Stimulated activated CD8-positive, alpha-beta memory T cell treated with anti-CD3 and anti-CD28 coated beads, Interleukin-15, amount 100 ng/mL, for 1 hour (primary cell): Measurements from ENCODE around the gene RIBC2.
"Not testable (repeated sequence)": the region's sequence is repeated elsewhere in the genome, so short reads cannot be mapped to it uniquely, and the experiment has no call there.

ENCODE experiments used
- DNase-seq: peaks from one replicate; pipeline ENCODE4 v3.0.0-alpha.2; 2020; ENCODE audit warnings: low read depth

The RIBC2 gene

GRCh38 chr22:45425101-45425500 is 11.6 kb downstream of the RIBC2 start:
- DNase-seq, result no peak

- no peak for DNase-seq
Measured at GRCh38 chr22:45425531-45426265, 12.2 kb downstream of the RIBC2 start.

DNA sequence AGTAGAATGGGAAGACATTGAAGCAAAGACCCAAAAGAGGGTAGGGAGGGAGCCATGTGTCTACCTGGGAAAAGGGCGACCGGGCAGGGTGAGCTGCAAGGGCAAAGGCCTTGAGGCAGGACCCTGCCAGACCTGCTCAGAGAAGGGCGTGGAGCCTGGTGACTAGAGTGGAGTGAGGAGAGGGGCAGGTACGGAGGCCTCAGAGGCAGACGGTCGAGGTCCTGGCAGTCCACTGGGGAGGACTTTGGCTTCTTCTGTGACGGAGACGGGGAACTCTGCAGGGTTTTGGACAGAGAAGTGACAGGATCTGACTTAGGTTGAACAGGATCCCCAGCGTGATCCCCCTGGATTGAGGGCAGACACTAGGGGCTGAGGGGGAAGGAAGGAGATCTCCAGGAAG is 12.9 kb downstream of the RIBC2 start:
- no peak for DNase-seq

GRCh38 chr22:45427114-45427513 is 13.6 kb downstream of the RIBC2 start:
- DNase-seq, result no peak

- no peak for DNase-seq
Measured at GRCh38 chr22:45428391-45429385, 15.2 kb downstream of the RIBC2 start.

- no peak for DNase-seq
Measured at GRCh38 chr22:45429424-45429823, 15.9 kb downstream of the RIBC2 start.

DNA sequence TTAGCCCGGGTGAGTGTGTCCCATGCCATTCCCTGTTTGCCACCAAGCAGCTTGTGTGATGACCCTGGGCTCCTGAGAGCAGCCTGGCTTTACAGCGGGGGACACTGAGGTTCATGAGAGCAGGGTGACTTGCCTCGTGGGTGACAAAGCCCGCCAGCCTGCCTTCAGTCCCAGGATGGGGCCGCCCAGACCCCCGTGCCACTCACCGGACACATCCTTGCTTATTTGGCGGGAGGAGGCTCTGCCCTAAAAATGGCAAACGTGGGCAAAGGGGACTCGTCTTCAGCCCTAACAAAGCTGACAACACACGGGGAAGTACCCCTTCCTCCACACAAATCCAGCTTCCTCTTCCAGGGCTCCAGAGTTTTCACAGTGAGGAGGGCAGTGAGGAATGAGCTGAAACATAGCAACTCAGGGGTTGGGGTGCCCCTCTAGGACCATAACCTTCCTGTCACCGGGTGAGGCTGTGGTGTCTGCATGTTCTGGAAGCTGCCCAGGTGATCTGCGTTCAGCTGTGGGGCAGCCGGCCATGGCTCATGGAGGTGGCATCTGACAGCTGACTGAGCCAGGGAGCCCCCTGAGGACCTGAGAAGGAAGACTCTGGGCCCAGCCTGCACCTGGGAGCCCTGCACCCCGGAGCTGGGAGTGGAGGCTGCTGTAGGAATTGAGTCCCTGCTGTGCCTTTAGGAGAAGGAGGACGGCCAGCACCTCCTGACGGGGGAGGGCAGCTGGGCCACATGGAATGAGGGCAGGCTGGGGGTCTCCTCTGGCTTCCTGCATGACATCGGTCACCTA is 16.7 kb downstream of the RIBC2 start:
- no peak for DNase-seq

- no peak for DNase-seq
Measured at GRCh38 chr22:45430871-45431270, 17.4 kb downstream of the RIBC2 start.

DNA sequence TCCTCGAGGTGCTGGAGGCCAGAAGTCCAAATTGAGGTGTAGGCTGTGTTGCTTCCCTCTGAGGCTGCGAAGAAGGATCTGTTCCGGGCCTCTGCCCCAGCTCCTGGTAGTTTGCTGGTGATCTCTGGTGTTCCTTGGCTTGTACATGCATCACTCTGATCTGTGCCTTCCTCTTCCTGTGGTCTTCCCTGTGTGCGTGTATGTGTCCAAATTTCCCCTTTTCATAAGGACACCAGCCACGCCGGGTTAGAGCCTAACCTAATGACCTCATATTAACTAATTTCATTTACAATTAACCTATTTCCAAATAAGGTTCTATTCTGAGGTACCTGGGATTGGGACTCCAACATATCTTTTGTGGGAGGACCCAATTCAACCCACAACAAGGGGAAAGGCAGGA is 21.5 kb downstream of the RIBC2 start:
- no peak for DNase-seq

DNA sequence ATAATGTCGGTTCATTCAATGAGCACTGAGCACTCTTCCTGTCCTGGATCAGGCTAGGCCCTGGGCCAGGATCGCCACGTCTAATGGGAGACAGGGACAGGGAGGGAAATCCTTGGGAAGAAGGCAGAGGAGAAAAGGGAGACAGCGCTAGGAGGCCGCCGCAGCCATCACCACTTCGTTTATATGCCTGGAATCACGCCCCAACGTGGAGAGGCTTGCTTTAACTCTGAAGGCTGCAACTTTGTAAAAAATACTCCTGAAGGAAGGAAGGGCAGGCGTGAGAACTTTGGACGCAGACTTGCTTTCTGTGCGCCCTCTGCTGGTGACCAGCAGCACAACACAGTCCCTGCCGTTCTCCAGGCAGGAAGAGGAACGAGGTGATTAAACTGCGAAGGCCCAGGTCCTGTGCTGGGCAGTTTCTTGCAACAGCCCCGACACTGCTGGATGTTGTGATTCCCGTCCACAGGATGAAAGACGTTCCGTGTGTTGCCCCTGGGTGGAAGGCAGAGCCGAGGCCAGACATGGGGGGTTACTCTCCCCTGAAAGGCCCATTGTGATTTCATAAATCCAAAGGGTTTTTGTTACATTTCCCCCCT is 22.1 kb downstream of the RIBC2 start:
- DNase-seq, result peak; percentile 60

DNA sequence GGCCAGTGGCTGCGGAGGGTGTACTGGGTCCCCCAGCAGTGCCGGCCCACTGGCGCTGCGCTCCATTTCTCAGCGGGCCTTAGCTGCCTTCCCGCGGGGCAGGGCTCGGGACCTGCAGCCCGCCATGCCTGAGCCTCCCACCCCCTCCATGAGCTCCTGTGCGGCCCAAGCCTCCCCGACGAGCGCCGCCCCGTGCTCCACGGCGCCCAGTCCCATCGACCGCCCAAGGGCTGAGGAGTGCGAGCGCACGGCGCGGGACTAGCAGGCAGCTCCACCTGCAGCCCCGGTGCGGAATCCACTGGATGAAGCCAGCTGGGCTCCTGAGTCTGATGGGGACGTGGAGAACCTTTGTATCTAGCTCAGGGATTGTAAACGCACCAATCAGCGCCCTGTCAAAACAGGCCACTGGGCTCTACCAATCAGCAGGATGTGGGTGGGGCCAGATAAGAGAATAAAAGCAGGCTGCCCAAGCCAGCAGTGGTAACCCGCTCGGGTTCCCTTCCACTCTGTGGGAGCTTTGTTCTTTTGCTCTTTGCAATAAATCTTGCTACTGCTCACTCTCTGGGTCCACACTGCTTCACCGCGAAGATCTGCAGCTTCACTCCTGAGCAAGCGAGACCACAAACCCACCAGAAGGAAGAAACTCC is 23.5 kb downstream of the RIBC2 start:
- DNase-seq, result not testable (repeated sequence)

DNA sequence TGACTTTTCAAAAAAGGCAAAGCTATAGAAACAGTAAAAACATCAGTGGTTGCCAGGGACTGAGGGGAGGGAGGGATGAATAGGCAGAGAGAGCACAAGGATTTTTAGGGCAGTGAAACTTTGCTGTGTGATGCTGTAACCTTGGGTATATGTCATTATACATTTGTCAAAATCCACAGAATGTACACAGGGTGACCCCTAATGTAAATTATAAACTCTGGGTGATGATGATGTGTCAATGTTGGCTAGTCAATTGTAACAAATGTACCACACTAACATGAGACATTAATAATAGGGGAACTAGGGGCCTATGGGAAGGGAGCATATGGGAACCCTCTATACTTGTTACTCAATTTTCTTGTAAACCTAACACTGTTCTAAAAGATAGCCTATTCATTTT is 24.8 kb downstream of the RIBC2 start:
- DNase-seq, result no peak

GRCh38 chr22:45440688-45441087 is 27.2 kb downstream of the RIBC2 start:
- DNase-seq, result not testable (repeated sequence)

DNA sequence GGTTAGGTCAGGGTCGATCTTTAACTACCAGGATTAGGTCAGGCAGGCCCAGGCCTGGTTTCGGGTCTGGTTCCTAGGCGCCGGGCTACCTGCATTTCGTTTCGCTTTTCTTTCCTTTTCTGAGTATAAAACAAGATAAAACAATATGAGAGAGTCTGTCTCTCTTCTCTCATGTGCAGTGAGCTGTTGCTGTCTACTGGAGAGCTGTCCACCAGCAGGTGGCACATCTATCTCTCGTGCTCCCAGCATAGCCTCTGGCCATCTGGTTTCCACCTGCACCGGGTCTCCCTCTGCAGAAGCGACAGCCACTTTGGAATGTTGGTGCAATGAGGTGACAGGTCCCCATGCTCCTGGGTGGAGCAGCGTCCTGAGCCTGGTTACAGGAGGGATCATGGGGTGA is 27.6 kb downstream of the RIBC2 start:
- DNase-seq, result no peak

GRCh38 chr22:45442116-45442515 is 28.6 kb downstream of the RIBC2 start:
- DNase-seq, result no peak

DNA sequence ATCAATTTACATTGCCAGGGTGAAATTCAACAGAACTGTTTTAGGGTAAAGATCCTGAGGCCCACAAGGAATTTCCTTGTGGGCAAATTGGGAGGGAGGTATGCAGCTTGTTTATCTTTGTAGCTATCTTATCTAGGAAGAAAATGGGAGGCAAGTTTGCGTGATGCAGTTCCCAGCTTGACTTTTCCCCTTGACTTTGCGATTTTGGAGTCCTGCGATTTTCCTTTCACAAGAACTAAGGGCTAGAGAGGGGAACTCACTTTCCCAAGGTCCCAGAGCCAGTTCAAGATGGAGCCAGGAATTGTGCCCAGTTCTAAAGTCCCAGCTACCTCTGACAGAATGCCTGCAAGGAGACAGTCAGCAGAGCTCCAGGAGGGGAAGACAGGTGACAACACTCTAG is 30.7 kb downstream of the RIBC2 start:
- no peak for DNase-seq

DNA sequence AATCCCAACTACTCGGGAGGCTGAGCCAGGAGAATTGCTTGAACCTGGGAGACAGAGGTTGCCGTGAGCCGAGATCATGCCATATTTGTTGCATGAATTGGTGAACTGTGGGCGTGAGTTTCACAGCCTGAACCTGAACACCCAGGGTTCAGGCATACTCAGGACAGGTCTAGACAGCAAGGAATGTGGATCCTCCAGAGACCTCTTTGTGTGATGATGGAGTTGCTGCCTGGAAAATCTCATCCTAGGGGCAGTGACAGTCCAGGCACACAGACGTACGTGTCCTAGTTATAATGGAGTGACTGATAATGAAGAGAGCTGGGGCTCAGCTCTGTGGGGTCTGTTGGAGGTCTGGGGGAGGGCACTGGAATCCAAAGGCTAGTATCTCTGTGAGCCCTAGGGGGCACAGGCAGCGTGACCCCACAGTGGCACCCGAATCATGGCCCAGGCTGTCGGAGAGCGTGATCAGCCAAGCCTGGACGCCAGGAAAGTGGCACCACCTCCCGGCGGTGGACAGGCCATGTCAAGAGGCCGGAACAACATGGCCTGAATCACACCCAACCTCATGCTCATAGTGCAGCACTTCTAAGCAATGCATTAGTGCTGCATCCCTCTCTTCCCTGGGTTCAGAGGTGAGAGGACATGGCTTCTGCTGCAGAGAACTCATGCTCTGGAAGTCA is 31.7 kb downstream of the RIBC2 start:
- no peak for DNase-seq

DNA sequence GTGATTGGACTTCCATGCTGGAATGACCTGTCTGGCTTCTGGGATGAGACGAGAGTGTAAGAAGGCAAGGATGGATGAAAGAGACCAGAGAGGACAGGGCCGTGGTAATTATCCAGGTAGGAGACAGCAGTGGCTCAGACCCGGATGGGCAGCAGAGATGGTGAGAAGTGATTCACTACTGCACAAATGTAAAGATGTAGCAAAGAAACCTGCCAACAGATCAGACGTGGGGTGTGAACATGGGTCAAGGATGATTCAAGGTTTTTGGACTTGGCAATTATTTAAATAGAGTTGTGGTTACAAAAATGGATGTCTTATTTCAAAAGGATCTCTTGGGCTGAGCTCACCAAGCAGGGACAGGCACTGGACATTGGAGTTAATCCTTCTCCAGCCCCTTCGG is 32.7 kb downstream of the RIBC2 start:
- no peak for DNase-seq

- not testable (repeated sequence) for DNase-seq
Measured at GRCh38 chr22:45447596-45447995, 34.1 kb downstream of the RIBC2 start.

DNA sequence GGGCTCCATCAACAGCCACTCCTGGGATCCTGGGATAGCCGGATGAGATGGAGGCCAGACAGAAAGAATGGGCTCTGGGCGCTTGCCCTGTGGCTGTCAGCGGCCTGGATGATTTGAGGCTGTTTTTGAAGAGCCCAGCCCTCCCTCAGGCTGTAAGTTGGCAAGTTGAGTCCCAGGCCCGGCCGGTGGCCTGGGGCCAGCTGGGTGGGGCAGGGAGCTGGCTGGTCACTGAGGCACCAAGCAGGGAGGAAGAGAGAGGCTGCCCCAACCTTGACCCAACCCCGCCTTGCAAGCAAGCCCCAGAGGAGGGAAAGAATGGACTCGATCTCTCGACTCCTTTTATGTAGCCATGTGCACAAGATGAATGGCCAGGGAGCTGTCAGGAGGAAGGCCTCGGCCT is 34.9 kb downstream of the RIBC2 start:
- DNase-seq, result no peak

DNA sequence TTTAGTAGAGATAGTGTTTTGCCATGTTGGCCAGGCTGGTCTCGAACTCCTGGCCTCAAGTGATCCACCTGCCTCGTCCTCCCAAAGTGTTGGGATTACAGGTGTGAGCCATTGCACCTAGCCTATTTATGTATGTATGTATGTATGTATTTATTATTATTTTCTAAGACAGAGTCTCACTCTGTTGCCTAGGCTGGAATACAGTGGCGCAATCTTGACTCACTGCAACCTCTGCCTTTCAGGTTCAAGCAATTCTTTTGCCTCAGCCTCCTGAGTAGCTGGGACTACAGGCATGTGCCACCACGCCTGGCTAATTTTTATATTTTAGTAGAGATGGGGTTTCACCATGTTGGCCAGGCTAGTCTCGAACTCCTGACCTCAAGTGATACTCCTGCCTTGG is 35.9 kb downstream of the RIBC2 start:
- DNase-seq, result not testable (repeated sequence)
